ENCODE measurements around the gene ZNF648.
A peak's percentile ranks its signal among the peaks of the same experiment; 100 is the strongest.

Gene ZNF648

DNA sequence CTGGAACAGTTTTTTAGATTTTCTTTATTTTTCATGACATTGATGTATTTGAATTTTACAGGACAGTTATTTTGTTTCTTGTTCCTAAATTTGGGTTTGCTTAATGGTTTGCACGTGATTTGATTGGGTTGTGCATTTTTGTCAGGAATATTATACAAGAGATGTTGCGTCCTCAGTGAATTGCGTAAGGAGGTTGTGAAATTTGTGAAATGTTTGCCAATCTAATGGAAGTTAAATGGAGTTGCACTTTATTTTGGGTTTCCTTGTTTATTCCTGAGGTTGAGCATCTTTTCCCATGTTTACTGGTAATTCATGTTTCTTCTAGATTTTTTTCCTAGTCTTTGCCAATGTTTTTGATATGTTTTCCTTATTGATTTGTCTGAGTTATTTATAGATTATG, 19.9 kb downstream of the ZNF648 start:
- H3K4me3 ChIP-seq (ENCODE audit: low read depth, low read length), result no peak overlapping the region
- TF ChIP-seq, protein P1, sequence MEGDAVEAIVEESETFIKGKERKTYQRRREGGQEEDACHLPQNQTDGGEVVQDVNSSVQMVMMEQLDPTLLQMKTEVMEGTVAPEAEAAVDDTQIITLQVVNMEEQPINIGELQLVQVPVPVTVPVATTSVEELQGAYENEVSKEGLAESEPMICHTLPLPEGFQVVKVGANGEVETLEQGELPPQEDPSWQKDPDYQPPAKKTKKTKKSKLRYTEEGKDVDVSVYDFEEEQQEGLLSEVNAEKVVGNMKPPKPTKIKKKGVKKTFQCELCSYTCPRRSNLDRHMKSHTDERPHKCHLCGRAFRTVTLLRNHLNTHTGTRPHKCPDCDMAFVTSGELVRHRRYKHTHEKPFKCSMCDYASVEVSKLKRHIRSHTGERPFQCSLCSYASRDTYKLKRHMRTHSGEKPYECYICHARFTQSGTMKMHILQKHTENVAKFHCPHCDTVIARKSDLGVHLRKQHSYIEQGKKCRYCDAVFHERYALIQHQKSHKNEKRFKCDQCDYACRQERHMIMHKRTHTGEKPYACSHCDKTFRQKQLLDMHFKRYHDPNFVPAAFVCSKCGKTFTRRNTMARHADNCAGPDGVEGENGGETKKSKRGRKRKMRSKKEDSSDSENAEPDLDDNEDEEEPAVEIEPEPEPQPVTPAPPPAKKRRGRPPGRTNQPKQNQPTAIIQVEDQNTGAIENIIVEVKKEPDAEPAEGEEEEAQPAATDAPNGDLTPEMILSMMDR (IDR thresholded peaks at IDR 0.05; ENCODE audit: insufficient read depth, low read length, missing control alignments), result no peak
- ChIA-PET POLR2A (no interaction called here), CTCF (no interaction called here)
- no peak for DNase-seq (ENCODE audit: low read depth, low spot score)

GRCh38 chr1:182038220-182038619, 23.3 kb downstream of the ZNF648 start:
- POLR2A ChIA-PET, result no interaction called here
- TF ChIP-seq, protein P1 (IDR thresholded peaks at IDR 0.05; ENCODE audit: insufficient read depth, low read length, missing control alignments), result no peak

GRCh38 chr1:182035097-182035770, 26.3 kb downstream of the ZNF648 start:
- no peak overlapping the region for H3K4me3 ChIP-seq (ENCODE audit: low read depth, low read length)
- no peak for DNase-seq (ENCODE audit: low read depth, low spot score)
- ChIA-PET CTCF (no interaction called here), POLR2A (no interaction called here)
- TF ChIP-seq, protein P1 (IDR thresholded peaks at IDR 0.05; ENCODE audit: insufficient read depth, low read length, missing control alignments), result no peak

More at GRCh38 chr1:182038220-182038619, 23.3 kb downstream of the ZNF648 start:
- CTCF ChIA-PET, result no interaction called here
- H3K4me3 ChIP-seq (ENCODE audit: low read depth, low read length), result no peak overlapping the region
- no peak for DNase-seq (ENCODE audit: low read depth, low spot score)

GRCh38 chr1:182032251-182032650, 29.3 kb downstream of the ZNF648 start:
- no peak for DNase-seq (ENCODE audit: low read depth, low spot score)
- TF ChIP-seq, protein P1 (IDR thresholded peaks at IDR 0.05; ENCODE audit: insufficient read depth, low read length, missing control alignments), result no peak
- no peak overlapping the region for H3K4me3 ChIP-seq (ENCODE audit: low read depth, low read length)
- POLR2A ChIA-PET, result no interaction called here
- CTCF ChIA-PET, result no interaction called here

- POLR2A ChIA-PET, result no interaction called here
- TF ChIP-seq, protein P1 (IDR thresholded peaks at IDR 0.05; ENCODE audit: insufficient read depth, low read length, missing control alignments), result peak; percentile 20
- CTCF ChIA-PET, result interaction anchor here (1.1 kb wide), 1 partner anchor 50 kb away, joined by 3 read pairs; no protein-coding TSS in a partner anchor
These were observed 31.9 kb downstream of the ZNF648 start for GRCh38 chr1:182029379-182030331.

GRCh38 chr1:182029002-182029378, 32.5 kb downstream of the ZNF648 start:
- no peak for DNase-seq (ENCODE audit: low read depth, low spot score)
- TF ChIP-seq, protein P1 (IDR thresholded peaks at IDR 0.05; ENCODE audit: insufficient read depth, low read length, missing control alignments), result no peak
- H3K4me3 ChIP-seq (ENCODE audit: low read depth, low read length), result peak overlapping the region; percentile 49; the same call in 1 of the 2 replicates
- CTCF ChIA-PET, result interaction anchor here (1.1 kb wide), 1 partner anchor 51 kb away, joined by 3 read pairs; no protein-coding TSS in a partner anchor
- POLR2A ChIA-PET, result no interaction called here

More at GRCh38 chr1:182029379-182030331, 31.9 kb downstream of the ZNF648 start:
- peak; percentile 16 for DNase-seq (ENCODE audit: low read depth, low spot score)
- peak overlapping the region; percentile 49 for H3K4me3 ChIP-seq (ENCODE audit: low read depth, low read length)
